Fibroblast of the conjunctiva (primary cell): ENCODE results near the gene DNAJB12.
"Not testable (repeated sequence)": the region's sequence is repeated elsewhere in the genome, so short reads cannot be mapped to it uniquely, and the experiment has no call there.

Experiments
- DNase-seq: peaks from one replicate; pipeline ENCODE4 v3.0.0-alpha.2; 2010; ENCODE audit warnings: low read depth

DNAJB12 gene

DNA sequence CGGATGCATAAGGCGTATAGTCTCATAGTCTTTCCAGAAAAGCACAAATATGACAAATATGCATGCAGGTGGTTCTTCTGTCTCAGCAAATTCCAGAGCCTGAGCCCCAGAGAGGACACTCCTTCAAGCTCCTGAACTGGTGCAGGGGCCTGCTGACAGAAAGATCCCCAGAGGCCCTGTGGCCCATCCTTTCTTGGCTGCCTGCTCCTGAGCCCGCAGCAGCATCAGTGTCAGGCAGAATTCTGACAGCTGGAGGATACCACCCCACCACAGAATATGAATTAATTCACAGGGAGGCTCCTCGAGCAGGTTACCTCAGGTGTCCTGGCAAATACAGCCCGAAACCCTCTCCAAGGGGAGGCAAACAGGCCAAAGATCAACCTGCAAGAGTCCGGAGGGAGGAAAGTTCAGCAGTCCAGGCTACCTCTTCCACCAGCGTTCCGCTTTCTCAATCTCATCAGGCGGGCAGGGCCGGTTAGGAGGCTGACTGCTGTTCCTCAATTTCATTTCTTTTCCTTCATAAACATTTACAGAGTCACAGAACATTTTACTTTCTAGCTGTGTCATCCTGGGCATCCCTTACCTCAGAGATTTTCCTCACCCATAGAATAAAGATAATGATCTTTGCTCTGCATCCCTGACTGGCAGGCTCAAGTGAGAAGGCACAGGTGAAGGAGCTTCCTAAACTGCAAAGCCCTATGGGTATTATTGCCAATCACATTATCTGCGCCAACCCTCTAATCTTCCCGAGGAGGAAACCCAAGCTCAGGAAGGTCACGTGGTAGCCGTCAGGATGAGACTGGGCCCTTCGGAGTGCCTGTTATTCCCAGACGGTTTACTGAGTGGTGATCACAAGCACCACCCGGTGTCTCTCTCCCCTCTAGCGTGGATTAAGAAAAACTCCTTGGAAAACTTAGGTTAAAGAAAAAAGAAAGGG is 1.4 kb downstream of the DNAJB12 start:
- DNase-seq, result no peak

DNA sequence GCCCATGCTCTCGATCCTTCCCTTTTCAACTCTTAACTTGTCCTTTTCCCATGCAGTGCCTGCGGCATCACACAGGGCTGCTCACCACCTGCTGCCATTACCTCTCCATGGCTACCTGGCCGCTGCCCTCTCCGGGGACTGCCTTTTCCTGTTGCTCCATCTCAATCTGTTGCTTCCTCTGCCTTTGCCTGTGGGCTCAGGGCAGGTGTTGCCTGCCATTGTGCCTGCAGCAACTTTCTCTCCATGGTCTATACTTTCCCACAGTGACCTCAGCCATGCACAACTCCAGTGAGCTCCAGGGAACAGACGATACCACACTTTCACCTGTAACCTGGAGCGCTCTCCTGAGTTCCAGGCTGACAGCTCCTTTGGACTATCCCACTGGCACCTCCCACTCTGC is 3.2 kb downstream of the DNAJB12 start:
- no peak for DNase-seq

DNA sequence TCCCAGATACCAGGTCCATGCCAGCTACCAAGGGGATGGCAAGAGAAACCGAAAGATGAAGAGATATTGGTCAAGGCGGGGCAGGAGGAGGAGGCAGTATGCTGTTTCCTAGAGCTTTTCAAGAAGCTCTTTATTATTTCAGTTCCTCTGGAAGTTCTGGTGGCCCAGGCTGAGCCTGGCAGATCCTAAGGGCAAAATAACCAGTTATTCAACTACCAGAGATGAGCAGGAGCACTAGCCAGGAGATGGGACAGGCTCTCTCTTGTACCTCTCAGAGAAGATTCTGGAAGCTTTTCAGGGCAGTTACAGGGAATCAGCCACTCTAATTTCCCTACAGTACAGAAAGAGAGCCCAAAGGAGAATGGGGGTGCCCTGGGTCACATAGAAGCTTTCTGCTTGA is 5.3 kb downstream of the DNAJB12 start:
- DNase-seq, result no peak

DNA sequence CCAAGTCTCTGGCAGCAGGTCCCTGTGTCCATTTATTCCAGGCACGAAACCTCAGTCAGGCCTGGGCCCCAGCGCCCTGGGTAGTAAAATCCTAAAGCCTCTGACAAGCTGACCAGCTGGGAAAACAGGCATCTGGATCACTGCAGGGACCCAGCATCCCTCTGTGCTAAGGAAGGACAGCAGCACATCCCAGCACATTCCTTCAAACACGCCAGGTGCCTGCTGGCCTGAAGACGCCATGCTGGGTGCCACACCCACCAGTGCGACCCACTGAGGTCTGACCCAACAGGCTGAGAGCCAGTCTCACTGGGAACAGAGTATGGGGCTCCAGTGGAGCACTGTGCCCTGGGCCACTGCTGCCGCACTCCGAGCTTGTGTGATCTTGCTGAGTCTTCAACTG is 6.4 kb downstream of the DNAJB12 start:
- no peak for DNase-seq

DNA sequence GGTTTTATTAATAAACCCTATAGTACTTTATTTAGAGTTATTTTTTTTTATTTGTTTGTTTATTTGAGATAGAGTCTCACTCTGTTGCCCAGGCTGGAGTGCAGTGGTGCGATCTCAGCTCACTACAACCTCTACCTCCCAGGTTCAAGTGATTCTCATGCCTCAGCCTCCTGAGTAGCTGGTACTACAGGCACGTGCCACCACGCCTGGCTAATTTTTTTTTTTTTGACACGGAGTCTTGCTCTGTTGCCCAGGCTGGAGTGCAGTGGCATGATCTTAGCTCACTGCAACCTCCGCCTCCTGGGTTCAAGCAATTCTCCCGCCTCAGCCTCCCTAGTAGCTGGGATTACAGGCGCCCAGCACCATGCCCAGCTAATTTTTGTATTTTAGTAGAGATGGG is 8.6 kb downstream of the DNAJB12 start:
- not testable (repeated sequence) for DNase-seq

DNA sequence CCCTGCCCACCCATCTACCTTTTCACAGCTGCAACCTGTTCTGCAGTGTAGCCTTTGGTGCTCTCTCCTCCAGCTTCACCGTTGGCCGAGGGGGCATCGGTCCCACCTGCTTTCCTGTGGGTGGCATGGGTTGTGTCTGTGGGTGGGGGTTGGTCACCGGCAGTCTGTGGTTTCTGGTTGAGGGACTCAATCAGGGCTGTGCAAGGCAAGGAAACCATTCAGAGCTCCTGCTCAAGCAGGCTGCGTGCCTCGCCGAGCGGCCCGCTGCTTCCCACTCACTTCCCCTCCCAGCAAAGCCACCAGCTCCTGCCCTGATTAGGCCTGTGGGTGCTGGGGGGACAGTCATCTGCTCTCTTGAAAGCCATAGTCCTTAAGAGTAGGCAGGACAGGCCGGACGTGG is 9.8 kb downstream of the DNAJB12 start:
- DNase-seq, result no peak

DNA sequence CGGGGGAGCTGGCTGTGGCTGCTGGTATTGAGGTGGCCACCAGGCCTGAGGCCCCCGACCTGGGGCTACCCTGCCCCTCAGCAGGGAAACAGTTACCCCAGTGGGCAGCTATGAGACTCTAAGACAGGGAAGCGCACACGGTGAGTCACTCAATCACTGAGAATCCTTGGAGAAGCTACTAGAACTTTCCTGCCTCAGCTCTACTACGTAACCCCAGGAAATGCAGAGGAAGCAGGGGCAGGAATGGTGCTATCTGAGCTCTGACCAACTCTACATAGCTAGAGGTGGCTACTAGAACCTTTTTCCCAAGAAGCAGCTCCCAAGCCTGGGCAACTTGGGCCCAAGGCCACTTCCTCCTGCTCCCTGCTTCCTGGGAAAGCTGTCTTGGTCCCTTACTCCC is 11.8 kb downstream of the DNAJB12 start:
- DNase-seq, result no peak

DNA sequence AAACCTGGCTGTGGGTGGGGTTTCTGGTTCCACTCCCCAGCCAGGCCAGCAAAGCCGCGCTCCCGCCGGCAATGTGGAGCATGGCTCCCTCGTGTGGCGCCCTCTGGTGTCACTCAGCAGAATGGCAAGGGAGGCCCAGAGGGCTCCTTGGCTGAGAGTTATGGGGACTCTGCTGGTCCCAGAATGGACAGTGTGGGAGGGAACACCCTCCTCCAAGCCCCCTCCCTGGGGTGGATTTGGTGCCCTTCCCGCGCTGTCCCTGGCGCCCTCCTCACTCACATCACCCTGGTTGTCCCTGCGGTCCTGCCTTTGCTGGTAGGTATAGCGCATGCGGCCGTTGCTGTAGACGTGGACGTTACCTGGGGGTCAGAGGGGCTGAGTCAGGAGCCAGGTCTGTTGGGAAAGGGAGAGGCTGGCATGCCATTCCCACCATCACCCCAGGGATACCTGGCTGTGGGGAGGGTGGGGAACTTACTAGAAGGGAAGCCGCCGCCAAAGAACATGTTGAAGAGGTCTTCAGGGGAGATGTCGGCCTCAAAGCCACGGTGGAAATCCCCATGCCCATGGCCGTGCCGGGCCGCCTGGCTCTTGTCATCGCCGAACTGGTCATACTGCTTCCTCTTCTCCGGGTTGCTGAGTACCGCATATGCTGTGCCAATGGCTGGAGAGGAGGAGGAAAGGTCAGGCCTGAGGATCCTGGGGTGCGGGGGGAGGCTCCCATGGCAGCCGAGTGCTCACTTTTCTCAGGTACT is 14.0 kb downstream of the DNAJB12 start:
- no peak for DNase-seq

DNA sequence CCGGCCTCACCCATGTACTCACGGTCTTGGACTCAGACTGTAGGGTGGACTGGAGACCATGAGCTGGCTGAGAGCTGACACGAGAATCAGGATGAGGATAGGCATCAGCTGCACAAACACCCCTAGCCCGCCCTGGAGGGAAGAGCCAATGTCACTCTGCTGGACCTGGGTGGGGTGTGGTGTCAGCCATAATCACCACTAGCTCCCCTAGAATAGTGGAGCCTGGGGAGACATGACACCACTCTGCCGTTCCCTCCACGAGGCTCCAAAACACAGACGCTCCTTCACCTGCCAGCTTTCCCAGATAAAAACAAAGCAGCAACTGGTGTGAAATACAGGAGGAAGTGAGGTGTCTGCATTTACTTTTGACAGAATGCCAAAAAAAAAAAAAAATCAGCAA is 16.5 kb downstream of the DNAJB12 start:
- no peak for DNase-seq

DNA sequence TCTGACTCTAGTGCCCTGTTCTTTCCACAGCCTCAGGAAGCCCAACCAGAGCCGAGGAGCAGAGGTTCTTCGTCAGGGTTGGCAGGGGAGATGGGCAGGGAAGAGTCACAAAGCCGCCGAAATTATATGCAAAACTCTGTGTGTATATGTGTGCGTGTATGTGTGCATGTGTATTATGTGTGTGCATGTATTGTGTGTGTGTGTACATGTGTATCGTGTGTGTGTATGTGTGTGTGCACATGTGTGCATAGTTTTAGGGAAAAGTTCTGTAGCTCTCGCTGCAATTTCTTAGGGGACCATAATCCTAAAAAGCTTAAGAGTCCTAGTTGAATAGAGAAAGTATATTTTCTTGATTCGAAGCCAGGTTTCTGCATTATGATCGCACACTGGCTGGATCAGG is 17.0 kb downstream of the DNAJB12 start:
- no peak for DNase-seq

DNA sequence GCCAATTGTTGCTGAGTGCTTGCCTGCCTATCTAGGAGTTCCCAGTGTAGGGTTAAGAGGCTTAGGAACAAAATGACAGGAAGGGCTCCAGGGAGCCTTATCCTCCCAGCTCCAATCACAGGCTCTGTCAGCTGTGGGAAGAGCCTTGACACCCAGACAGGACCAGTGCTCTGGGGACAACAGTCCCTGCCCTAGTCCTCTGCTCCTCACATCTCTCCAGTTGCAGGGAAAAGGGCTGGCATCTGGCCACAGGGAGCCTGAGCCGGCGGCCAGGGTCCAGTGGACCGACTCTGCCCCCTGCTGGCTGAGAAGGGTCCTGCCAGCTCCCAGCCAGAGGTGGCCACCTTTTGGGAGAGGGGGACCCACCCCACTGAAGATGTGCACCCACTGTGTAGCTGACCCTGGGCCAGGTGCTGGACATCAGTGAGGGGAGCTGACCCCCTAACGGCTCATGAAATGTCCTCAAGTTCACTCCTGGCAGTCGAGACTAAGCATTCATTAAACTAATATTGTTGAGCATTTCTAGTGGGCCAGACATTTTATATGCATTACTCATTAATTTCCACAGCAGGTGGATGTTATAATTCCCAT is 17.6 kb downstream of the DNAJB12 start:
- DNase-seq, result peak; percentile 62

DNA sequence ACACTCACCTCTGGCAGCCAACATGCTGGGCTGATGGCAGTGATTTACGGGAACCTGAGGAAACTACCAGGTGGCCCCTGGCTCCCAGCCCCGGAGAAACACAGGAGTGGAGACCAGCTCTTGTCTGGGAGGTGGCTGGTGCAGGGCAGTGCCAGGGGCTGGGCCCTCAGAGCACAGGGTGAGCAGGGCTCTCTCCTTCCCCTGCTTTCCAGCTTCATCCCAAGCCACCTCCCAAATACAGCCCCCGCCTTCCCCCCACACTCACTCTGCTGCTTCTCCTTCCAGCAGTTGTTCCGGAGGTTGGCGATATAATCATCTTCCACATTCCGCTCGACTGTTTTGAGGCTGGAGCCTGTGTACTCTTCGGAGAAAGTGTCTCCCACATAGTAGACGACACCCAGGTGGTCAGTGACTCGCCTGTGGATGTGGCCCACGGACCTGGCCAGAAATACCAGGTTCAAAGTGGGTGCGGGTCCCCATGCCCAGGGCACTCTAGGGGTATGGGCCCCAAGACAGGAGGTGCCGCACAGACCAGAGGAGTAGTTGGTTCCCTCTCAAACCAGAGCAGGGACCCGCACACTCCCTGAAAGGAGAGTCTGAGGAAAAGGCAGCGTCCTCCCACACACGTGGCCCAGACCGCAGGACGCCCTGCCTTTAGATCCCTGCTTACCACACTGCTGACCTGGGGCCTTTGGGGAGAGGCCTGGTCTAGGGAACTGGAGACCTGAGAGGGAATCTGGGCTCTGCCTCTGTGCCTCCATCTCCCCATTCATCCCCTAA is 18.3 kb downstream of the DNAJB12 start:
- no peak for DNase-seq

DNA sequence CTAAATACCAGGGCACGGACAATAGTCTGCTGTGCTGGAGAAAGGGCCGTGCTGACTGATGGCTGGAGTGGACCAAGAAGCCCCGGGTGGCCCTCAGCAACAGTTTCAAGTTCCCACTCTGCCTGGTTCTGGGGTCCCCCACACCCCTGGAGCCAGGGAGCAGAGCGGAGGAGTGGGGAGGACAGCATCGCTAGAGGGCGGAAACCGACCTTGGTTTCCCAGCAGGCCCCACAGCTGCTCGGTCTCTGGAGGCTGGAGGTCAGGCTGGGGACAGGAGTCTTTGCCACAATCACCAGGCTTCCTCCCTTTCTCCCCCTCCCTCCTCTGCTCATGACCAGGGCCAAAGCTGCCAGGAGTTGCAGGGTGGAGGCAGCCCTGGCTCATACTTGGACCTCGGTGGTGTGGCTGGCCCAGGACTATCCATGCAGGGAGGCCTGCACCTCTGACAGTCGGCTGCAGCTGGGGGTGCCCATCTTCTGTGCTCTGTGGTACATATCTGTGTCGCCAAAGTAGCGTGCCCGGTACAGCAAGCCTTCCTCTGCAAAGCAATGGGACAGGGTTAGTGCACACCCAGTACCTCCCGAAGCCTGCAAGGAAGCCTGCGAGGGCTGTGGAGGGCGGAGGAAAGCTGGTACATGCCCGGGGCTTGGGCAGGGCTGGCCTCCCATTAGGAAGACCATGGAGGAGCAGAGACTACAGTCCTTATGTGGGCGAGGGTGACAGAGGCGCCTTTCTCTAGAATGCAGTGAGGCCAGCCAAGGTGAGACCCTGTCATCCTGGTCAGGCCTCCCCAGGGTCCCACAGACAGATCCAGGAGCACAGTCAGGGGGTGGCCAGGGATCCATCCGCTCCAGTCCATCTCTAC is 19.1 kb downstream of the DNAJB12 start:
- peak; percentile 47 for DNase-seq

DNA sequence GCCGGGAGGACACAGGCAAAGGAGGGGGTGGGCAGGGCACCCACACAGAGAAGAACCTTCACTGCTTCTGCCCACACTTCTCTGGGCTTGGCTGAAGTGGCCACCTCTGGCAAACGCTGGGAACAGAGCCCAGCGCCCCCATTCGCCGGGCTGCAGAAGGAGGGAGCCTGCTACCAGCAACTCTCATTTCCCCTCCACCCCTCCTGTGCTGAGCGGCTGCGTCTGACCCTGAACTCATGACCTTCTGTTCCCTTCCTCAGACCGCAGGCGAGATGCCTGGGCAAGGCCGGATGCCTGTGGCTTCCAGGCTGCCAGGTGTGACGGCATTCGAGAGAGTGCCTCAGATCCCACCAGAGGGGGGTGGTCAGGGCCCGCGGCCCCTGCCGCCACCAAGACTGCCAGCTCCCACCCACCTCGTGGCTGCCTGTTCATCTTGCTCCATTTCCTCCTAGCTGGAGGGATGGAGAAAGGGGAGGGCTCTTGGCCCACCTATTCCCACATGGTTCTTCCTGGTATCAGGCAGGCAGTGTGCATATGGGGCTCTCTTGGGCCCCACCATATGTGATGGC is 19.8 kb downstream of the DNAJB12 start:
- peak; percentile 95 for DNase-seq

DNA sequence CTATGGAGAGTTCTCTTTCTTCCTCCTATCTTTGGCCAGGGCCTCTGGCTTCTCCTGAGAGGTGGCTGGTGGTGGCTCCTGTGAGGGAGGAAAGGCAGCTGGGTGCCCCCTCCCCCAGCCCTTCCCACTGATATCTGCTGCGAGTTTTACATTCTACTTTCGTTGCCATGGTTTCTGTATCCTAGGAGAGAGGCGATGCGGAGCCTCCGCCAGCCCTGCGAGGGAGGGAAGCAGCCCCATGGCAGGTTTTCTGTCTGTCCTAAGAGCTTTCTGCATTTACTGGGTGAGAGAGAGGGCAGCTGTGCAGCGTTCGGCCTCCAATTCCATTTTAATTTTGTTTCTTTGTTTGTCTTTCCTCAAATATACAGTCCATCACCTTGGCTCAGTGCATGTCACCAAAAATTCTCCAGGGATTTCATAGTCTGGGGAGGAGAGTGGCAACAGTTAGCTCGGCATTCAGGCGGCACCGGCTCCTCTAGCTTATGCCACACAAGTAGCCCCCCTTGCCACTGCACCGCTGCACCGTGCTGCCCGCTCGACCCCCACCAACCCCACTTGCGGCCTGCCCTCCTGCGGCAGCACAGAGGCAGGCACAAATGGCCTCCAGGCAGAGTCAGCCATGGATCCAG is 20.4 kb downstream of the DNAJB12 start:
- peak; percentile 70 for DNase-seq

DNA sequence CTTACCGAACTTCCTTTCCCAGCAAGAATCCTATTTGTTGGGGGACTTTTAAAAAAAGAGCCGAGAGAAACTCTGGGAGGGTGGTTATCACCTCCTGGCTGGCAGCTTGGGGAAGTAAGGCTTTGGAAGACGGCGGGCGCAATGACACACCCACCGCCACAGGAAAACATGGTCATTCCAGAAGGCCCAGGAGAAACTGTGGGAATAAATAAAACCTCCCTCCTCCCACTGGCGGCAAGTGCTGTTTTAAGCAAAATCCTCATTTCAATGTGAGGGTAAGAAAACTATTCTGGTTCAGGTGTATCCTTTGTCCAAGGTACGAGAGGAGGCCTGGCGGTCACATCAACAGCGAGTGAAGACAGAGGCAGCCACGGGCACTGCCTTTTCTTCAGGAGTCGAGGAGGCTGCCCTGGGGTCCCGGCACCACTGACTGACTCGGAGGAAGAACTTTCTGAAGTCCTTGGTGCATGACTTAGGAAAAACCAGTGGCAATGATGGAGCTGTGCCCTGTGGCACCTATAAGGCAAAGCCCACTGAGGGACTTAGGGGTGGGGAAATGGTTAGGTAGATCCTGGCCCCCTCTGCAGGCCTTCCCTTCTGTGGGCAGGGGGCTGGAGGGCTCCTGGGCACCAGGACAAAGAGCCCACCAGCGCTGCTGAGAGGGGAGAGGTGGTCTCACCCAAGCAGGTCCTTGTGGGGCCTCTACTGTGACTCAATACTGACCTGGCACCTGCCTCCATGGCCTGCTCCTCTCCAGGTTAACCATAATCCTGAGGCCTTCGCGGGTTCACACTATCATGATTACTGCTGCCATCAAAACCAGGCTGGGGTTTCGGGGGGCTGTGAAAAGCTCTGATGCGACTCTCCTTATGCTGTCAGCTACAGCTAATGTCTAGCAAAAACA is 21.4 kb downstream of the DNAJB12 start:
- DNase-seq, result no peak

DNA sequence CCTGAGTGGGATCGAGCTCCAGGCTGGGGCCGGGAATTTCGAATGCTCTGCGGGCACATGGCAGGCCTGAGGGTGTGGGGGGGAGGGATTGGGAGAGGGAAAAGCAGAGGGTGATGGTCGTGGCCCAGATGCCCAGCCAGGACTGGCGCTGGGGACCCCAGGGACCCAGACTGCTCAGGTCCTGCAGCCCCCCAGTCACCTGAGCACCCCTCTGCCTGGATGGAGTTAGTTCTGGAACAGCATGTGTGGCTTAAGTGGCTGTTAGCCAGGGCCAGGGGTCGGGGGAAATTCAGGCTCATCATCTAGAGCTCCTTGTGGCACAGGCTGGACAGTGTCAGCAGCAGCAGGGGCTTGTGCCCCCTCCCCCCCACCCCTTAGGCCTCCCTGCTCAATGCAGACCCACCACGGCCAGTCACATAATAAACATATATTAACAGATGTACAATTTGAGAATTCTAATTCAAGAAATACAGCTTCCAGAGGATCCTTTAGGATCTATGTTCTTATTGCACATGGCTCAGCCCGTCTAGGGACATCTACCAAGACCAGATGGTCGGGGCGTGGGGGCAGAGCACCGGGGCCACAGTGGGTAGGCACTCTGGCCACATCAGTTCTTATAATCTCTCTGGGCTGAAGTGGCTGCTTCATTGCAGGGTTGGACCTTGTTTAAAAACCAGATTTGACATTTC is 22.2 kb downstream of the DNAJB12 start:
- no peak for DNase-seq

DNA sequence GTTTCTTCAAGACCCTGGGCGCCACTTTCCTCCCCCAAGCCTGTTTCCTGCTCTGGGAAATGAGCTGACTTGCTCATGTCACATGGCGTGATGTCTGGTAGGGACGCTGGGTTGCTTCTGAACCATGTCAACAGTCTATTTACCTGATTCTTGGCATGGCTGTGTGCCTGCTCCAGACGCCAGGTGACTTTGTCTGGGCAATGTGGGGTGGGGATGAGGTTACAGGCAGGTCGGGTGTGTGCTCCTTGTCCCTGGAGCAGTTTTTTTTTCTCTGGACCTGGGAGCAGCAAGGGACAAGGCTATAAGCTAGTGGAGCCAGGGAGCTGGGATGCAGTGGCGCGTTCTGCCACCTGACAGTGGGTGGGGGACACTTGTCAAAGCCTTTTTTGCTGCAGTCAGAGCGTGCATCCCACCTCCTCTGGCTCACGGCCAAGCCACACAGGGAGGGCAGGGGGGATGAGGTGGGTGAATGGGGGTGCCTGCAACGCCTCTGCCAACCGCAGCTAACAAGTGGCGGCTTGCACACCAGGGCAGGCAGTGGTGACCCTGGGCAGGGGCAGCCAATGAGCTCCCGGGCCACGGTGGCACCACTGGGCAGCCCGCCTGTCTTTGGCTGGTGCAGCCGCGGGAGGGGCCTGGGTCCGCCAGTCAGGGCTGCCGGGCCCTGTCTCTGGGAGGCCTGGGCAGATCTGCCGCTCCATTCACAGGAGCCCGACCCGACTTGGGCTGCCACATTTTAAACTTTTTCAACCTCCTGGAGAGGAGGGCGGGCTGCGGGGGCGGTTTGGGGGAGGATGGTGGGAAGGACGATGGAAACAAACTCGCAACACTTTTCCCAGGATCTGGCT is 22.9 kb downstream of the DNAJB12 start:
- peak; percentile 87 for DNase-seq
